ENCODE data around the gene RNF40.
"Not testable (repeated sequence)": the region's sequence is repeated elsewhere in the genome, so short reads cannot be mapped to it uniquely, and the experiment has no call there.

Gene RNF40

DNA sequence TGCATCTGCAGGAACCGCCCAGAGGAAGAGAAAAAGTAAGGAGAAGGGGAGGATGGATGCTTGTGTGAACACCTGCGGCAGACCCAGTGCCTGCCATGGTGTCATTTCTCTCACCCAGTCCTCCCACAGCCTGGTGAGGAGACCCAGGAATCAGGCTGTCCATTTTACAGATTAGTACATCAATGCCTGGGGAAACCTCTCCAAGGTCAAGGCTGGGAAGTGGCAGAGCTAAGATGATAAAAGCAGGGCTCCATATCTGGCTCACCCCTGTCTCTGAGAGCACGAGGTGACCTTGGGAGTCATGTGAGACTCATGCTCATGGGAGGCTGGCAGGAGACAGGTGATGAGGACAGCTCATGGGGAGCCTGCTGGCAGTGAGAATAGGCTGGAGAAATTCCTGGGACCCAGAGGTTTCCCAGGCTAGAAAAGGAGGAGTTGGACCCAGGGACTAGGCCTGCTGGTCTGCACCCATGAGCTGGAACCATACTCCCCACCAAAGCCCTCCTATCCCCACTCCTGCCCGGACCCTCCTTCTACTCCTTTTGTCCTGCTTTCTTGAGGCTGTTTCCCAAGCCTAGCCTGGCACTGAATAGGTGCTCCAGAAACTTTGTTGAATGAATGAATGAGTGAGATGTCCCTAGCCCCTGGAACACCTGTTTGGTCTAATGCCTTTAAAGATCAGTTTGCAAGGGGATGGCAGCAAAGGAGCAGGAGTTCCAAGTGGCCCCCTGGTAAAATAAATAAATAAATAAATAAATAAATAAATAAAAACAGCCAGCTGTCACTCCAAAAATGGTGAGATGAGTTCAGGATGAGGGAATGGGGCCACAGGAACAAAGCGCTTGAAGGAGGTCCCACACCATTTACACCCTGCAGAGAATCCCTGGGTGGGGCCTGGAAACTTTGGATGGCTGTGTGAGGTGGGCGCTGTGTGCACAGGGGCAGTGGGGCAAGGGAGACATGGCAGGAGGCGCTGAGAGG is 23.3 kb downstream of the RNF40 start:
- no peak for DNase-seq

DNA sequence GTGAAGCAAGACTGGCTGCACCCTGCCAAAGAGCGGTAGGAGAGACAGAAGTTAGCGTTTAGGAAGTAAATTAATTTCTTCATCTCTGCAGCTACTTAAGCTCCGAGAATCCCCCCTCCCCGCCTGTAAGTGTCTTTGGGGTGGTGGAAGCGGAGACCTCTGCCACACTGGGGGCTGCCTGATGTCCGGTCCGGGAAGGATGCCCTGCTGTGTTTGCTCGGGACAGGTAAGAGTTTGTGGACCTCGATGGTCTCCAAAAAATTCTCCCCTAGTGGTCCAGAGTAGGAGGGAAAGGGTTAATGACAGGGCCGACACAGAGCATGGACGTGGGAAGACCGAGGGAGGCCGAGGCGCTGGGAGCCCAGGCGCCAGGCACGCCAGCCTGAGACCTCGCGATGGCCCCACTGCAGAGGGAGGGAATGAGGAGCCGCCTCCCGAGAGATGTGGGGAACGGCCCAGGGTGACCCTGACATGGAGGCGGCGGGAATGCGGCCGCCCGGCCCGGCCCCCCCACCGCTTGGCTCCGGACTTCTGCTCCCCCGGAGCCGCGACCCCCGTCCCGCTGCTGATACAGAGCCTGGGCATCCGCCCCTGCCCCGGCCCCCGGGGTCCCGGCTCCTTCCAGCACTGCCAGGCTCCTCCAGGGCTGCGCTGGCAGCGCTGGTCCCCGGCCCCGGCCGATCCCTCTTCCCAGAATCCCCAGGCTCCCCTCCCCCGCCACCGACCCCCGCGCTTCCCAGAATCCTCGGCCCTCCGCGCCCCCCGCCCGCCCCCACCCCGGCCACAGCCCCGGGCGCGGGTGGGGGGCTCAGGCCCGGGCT is 24.2 kb downstream of the RNF40 start:
- no peak for DNase-seq

DNA sequence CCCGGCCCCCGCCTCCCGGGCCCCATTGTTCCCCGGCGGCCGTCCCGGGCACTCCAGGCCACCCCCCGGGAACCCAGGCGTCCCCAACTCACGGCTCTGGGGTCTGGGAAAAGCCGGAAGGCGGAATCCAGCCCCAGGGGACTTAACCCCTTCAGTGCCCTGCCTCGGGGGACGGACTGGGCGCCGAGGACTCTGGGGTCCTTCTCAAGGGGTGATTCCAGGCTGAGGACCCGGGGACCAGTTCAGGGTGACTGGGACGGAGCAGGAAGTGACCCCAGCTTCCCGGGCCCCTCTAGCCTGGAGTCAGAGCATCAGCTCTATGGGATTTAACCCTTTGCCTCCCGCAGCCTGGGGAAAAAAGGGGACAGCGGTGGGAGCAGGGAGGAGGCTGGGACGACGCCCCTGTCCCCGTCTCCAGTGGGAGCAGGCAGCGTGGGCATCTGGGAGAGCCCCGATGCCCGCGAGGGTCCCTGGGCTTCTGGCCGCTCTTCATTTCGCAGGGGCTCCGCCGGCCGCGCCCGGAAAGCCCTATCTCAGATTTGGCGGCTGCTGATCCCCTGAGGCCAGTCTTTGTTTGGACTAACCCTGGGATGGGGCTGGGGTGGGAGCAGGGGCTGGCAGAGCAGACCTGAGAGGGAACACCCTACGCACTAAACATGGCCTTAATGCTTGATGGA is 25.0 kb downstream of the RNF40 start, which contains the start of gene ZNF629:
TSS of gene ZNF629 (minus strand) at position 270 of the 677 bp plus-strand sequence. CDS start 2,723 bp downstream, outside the sequence.
- DNase-seq, result no peak

DNA sequence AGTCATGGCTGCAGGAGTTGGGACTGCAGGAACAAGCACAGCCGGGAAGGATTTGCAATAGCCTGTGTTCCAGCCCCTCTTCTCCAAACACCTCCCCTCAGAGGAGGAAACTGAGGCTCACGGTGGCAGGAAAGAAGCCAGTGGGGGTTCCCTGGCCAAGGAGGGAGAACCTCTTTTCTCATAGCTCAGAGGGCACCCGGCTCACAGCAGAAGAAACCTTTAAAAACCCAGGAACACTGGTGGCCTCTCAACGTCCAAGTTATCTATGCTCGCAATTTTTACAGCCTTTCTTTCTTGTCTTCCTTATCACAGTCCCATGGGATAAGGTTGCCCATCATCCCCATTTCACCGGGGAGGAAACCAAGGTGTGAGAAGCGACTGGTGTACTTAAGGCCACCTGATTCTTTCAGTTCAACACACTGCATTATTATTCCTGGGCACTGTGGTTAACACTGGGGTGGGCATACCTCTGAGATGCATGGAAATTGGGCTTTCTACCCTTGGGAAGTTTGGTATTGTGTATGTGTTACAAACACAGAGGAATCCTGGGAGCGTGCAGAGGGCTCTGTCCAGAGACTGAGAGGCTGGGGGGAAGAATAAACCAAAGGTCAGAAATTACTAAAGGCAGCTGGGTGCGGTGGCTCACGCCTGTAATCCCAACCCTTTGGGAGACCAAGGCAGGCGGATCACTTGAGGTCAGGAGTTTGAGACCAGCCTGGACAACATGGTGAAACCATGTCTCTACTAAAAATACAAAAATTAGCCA is 25.7 kb downstream of the RNF40 start:
- no peak for DNase-seq

DNA sequence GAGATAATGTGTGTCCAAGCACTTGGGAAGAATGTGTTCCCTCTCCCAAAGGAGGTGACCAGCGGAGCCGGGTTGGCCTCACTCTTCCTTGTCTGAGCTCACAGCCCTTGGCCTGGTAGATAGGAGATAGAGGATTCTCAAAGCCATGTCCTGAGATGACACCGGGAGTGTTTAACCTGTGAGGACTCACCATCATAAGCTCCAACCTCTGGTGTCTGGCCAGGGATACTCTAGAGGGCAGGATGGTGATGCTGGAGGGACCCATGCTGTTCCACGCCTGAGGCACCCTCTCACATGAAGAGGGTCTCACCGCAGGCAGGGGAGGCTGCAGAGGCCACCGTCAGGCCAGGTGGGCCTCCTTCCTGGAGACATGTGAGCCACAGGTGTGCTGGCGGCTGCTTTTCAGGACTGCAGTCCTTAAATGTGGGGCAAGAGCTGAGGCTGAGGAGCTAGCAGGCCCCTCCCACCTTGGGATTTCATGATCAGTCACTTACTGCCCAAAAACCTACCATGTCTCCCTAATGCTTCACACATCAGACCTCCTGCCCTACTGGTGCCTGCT is 31.5 kb downstream of the RNF40 start:
- DNase-seq, result no peak

DNA sequence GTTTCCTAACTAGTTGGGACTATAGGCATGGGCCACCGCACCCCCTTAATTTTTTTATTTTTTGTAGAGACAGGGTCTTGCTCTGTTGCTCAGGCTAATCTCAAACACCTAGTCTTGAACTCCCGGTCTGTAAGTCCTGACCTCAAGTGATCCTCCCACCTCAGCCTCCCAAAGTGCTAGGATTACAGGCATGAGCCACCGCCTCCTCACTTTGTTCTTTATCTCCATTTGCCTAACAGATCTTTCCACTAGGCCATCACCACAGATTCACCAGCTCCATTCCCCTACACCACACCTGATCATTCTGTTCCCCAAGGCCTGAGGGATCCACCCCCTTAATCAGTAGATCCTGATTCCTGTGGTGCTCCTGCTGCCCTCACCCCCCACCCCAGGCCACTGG is 32.5 kb downstream of the RNF40 start:
- no peak for DNase-seq

DNA sequence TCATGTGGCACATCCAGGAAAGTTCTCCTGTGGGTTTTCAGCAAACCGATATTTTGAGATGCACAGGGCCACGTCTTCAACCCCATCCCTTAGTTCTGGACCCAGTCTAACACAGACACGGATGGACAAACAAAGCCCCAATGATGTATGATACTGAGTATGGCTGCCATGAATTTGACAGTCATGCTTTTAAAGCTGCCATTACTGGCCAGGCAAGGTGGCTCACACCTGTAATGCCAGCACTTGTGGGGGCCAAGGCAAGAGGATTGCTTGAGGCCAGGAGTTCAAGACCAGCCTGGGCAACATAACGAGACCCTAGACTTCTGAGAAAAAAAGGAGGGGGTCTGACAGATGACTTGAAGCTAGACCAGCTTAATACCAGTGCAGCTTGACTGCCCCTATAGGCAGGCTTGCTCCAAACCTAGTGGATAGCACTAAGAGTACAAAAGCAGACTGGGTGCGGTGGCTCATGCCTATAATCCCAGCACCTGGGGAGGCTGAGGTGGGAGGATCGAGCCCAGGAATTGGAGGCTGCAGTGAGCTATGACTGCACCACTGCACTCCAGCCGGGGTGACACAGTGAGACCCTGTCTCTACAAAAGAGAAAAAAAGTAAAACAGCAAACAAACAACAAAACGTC is 35.7 kb downstream of the RNF40 start:
- DNase-seq, result no peak

DNA sequence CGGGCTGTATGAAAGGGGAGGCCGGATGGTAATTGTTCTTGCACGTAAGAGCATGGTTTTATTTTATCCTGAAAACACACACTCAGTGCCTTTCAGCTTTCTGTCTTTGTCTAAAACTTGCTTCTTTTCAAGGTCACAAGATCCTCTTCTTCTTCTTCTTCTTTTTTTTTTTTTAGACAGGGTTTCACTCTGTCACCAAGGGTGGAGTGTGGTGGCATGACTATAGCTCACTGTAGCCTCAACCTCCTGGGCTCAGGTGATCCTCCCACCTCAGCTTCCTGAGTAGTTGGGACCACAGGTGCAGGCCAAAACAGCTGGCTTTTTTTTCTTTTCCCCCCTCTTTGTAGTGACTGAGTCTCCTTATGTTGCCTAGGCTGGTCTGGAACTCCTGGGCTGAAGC is 40.8 kb downstream of the RNF40 start:
- DNase-seq, result no peak

DNA sequence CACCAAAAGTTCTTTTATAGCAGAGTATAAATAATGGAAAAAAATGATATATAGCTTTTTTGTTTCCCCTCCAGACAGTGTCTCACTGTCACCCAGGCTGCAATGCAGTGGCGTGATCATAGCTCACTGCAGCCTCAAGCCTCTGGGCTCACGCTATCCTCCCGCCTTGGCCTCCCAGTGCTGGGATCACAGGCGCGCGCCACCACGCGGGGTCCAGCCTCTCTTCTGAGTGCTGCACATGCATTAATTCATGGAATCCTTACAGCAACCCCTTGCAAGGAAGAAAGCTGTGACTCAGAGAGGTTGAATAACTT is 42.9 kb downstream of the RNF40 start:
- DNase-seq, result peak; percentile 22

DNA sequence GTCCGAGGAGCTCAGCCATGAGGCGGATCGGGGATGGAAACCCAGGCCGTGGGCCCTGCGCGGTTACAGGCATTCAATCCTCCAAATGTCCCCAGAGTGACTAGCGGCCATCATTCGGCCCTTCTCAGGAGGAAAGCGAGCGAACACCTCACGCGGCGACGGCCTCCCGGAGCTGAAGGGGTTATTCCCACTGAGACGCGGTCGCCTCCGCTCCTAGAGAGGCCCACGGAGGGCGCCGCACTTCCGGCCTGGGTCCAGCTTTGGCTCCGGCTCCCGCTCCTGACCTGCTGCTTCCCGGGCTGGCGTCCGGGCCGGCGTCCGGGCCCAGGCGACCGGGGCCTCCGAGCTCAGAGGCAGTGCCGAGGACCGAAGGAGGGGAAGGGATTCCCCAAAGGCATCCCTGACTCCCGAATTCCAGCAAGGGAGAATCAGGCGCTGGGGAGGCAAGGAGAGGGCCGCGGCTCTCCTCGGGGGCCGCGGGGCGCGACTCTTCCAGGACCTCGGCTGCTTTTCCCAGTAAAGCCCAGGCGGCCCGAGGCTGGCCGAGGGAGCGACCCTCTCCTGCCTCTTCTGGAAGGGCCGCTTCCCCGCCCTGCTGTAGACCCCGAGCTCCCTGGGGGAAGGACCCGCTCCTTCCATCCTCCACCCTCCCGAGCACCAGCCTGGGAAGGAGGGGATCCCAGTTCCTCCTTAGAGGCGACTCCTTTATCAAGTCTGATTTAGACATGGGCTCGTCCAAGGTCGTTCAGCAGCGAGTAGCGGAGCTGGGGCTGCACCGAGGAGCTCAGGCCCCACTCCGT is 43.4 kb downstream of the RNF40 start:
- peak; percentile 33 for DNase-seq

DNA sequence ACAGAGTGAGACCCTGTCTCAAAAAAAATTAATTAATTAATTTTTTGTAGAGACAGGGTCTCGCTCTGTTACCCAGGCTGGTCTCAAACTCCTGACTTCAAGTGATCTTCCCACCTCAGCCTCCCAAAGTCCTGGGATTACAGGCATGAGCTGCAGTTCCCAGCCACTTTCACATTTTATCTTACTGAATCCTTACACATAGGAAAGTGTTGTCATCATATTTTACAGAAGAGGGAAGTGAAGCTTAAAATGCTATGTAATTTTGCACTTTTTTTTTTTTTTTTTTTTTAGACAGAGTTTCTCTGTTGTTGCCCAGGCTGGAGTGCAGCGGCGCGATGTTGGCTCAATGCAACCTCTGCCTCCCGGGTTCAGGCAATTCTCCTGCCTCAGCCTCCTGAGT is 46.0 kb downstream of the RNF40 start:
- no peak for DNase-seq

DNA sequence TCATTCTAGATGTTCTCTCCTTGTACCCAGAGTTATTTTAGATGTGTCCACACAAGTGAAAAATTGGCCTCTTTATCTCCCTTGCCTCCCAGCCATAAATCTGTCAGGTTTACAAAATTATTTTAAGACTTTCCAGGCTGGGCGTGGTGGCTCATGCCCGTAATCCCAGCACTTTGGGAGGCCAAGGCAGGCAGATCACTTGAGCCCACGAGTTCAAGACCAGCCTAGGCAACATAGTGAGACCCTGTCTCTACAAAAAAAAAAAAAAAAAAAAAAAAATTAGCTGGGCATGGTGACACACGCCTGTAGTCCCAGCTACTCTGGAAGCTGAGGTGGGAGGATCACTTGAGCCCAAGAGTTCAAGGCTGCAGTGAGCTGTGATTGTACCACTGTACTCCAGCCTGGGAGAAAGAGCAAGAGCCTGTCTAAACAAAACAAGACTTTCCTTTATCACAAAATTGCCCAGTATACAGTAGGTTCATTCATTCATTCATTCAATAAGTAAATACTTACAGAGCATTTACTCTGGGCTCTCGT is 46.8 kb downstream of the RNF40 start:
- DNase-seq, result not testable (repeated sequence)

DNA sequence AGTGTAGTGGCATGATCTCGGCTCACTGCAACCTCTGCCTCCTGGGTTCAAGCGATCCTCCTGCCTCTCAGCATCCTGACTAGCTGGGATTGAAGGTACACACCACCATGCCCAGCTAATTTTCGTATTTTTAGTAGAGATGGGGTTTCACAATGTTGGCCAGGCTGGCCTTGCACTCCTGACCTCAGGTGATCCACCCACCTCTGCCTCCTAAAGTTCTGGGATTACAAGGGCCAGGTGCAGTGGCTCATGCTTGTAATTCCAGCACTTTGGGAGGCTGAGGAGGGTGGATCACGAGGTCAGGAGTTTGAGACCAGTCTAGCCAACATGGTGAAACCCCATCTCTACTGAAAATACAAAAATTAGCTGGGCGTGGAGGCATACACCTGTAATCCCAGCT is 47.6 kb downstream of the RNF40 start:
- not testable (repeated sequence) for DNase-seq

DNA sequence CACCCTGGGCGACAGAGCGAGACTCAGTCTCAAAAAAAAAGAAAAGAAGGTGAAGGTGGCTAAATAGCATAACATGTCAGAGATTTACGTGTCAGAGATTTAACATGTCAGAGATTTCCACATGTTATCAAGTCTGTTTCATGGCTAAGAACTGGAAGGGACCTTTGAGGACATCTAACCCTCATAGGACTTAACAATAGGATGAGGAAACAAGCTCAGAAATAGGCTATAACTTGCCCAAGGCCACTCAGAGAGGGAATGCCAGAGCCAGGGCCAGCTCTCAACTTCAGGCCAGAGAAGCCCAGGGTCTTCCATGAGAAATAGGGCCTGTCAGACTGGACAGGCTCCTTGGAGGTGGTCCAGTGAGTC is 51.7 kb downstream of the RNF40 start:
- no peak for DNase-seq

DNA sequence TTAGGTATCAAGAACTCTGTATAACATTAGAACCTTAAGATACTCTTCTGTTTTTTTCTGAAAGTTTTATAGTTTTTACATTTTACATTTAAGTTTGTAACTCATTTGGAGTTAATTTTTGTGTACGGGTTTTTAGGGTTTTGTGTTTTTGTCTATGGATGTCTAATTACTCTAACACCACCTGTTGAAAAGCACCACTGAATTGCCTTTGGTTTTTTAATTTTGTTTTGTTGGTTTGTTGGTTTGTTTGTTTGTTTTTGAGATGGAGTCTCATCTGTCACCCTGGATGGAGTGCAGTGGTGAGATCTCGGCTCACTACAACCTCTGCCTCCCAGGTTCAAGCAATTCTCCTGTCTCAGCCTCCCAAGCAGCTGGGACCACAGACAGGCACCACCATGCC is 54.6 kb downstream of the RNF40 start:
- no peak for DNase-seq

DNA sequence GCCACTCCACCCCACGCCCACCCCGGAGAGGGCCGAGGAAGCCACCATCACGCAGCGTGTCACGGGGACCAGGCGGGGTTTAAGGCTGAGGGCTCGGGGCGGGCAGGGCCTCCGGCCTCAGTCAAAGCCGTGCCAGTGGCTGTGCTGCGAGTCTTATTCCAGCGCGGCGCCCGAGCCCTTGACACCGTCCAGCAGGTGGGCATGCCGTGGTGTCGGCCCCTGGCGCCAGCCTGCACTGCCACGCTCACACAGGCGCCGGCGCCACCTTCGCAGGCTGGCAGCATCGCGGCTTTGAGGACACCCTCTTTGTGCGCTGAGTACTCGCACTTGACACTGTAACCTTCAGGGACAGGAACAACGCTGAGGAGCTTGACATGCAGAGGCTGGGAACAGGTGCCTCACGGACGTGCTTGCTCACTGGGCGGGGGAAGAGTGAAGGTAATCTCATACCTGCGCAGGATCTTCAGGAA is 58.9 kb downstream of the RNF40 start:
- no peak for DNase-seq

DNA sequence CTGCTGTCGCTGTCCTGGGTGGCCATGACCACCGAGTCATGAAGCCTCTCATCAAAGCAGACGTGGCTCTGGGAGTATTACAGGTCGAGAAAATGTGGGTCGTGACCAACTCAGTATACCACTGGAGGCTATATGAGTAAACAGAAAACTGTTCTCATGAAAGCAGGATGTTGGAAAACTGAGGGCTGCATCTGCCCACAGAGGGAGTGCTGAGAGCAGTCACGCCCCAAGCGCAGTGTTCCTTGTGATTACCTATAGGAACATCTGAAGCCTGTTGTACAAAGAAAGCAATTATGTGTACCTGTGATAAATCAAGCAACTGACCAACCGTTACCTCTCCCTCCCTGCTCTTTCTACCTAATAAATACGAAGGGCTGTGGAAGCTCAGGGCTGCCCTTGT is 59.3 kb downstream of the RNF40 start:
- DNase-seq, result not testable (repeated sequence)

DNA sequence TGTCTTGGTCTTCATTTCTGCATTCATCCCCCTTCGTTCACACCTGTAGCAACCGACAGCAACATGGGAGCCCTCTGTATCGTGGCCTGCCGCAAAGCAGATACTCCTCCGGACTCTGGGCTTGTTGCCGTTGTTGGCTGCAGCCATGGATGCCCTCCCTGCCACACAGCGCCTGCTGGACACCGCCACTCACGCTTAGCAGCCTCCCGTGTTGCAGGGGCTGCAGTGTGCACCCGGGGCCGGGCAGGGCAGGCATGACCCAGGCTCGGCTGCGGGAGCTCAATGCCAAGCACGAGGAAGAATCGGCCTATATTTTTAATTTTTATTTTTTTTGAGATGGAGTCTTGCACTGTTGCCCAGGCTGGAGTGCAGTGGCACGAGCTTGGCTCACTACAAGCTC is 59.8 kb downstream of the RNF40 start:
- DNase-seq, result no peak
